HG03095 (cell line): ENCODE results near the gene KRTAP4-6.
"Not testable (repeated sequence)": the region's sequence is repeated elsewhere in the genome, so short reads cannot be mapped to it uniquely, and the experiment has no call there.

ENCODE experiments used
- ATAC-seq: cut with Tn5 transposase; IDR thresholded peaks from one replicate; pipeline ENCODE4 v1.9.1; 2021; ENCODE audit warnings: moderate library complexity; ENCODE audit not compliant: unreplicated experiment

KRTAP4-6 gene

DNA sequence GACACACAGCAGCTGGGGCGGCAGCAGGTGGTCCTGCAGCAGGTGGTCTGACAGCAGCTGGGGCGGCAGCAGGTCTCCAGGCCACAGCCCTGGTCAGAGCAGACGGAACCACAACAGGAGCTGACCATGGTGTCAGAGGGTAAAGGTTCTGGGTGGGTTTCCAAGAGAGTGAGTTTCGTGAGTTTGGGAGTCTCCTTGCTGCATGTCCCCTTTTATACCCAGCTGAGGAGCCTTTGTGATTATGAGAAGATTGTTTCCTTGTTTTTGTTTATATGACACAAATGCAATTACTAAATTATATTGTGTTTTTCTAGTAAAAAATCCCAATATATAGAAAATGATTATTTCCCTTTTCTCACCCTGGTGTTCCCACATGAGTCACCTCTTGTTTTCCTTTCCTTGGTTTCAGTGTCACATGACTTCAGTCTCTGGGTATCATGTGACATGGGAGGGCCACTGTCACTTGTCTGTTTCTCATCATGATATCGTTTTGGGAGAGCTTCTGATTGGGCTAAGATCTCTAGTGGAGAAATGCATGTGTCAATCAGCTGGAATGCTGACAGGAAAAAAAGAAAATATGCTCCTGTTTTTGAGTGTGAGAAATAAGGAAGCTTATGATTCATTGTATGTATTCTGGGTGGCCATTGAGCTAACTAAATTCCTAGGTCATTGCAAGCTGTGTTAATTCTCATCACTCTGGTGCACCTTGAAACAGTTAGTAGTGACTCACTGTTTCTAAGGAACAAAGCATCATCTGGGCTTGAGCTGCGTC is at the start of gene KRTAP4-6:
TSS of gene KRTAP4-6 (minus strand) at position 185 of the 772 bp plus-strand sequence. CDS start at position 128, 57 bp downstream.
- ATAC-seq: no peak

DNA sequence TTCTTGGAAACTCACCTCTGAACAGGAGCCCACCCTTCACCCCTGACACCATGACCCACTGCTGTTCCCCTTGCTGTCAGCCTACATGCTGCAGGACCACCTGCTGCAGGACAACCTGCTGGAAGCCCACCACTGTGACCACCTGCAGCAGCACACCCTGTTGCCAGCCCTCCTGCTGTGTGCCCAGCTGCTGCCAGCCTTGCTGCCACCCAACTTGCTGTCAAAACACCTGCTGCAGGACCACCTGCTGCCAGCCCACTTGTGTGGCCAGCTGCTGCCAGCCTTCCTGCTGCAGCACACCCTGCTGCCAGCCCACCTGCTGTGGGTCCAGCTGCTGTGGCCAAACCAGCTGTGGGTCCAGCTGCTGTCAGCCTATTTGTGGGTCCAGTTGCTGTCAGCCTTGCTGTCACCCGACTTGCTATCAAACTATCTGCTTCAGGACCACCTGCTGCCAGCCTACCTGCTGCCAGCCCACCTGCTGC is 49.5 kb upstream of the KRTAP4-6 start, which contains the start of gene KRTAP9-1:
TSS of gene KRTAP9-1 (plus strand) at position 51 of the 482 bp plus-strand sequence. CDS start at position 51, 0 bp downstream.
- not testable (repeated sequence) for ATAC-seq

DNA sequence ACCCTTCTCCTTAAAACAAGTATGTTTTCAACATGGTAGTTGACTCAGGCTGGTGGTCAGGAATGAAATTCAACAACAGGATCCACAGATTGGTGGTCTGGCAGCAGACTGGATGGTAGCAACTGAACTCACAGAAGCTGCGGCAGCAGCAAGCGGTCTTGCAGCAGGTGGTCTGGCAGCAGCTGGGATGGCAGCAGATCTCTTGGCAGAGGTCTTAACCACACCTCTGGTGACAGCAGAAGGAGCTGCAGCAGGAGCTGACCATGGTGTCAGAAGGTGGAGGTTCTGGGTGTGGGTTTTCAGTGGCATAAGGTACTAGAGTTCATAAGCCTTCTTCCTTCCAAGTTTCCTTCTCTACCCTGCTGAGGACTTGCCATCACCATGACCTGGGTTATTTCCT is 46.5 kb upstream of the KRTAP4-6 start:
- ATAC-seq: no peak

DNA sequence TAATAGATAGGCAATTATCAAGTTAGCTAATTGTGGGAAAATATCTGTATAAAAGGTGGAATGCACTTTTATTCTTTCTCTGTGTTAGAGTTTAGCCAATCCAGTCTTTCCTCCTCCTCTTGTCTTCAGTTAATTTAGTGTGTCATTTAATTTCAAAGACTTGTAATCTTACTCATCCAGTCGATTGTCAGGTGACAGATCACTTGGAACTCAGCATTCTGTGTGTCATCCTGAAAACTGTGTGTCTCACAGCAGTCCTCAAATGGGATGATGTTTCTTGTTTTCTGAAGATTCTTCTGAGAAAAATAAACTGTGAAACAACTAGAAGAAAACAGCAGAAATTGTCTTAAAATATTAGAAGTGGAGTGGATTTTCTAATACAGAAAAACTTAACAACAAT is 44.7 kb upstream of the KRTAP4-6 start:
- ATAC-seq: no peak

DNA sequence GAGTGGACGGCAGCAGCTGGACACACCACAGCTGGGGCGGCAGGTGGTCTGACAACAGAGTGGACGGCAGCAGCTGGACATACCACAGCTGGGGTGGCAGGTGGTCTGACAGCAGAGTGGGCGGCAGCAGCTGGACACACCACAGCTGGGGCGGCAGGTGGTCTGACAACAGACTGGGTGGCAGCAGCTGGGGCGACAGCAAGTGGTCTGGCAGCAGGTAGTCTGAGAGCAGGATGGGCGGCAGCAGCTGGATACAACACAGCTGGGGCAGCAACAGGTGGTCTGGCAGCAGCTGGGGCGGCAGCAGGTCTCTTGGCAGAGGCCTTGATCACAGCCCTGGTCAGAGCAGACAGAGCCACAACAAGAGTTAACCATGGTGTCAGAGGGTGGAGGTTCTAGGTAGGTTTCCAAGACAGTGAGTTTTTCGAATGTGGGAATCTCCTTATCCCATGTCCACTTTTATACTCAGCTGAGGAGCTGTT is 44.2 kb upstream of the KRTAP4-6 start, which contains the start of gene KRTAP4-1:
TSS of gene KRTAP4-1 (minus strand) at position 432 of the 482 bp plus-strand sequence. CDS start at position 375, 57 bp downstream.
- ATAC-seq: no peak

DNA sequence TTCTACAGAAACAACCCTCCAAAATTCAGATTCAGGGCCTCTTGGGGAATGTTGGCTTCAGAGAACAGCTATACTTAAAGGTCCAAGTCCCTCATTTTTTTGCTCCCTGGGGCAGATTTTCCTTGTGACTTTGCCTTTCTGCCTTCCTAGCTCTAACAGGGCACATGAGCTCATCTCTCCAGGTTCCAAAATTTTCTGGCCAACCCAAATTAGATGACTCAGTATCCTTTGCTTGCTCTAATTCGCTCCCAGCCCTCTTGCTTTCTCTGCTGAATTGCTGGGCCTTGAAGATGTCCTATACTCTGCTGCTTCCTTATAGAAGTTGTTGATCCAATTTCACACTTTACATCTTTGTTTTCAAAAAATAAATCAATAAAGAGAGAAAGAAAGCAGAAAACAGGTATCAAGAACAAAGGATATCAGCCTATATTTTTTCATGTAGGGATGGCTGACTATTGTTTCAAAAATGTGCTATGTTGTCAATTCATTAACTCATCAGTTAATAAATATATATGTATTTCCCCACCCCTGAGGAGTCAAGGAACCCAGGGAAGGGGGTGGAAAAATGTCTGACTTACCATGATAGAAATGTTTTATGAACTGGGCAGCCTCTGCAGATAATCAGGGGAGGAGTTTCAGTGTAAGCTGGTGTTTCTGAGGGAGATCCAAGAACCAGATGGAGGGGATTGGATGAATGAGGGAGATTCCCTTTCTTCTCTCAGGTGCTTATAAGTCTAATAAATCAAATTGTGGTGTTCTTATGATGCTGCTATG is 38.7 kb upstream of the KRTAP4-6 start:
- ATAC-seq: no peak

- no peak for ATAC-seq
These were observed 38.0 kb upstream of the KRTAP4-6 start for GRCh38 chr17:41178341-41178740.

DNA sequence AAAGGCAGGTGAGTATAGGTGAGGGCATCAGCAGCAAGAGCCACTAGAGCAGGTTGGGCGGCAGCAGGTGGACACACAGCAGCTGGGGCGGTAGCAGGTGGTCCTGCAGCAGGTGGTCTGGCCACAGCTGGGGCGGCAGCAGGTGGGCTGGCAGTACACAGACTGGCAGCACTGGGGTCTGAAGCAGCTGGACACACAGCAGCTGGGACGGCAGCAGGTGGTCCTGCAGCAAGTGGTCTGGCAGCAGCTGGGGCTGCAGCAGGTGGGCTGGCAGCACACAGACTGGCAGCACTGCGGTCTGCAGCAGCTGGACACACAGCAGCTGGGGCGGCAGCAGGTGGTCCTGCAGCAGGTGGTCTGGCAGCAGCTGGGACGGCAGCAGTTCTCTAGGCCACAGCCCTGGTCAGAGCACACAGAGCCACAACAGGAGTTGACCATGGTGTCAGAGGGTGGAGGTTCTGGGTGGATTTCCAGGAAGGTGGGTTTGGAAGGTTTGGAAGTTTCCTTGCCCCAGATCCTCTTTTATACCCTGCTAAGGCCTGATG is 37.5 kb upstream of the KRTAP4-6 start, which contains the start of gene KRTAP4-2:
TSS of gene KRTAP4-2 (minus strand) at position 495 of the 545 bp plus-strand sequence. CDS start at position 438, 57 bp downstream.
- no peak for ATAC-seq

GRCh38 chr17:41176744-41177387 is 36.5 kb upstream of the KRTAP4-6 start:
- no peak for ATAC-seq

- ATAC-seq: no peak
These were observed 31.5 kb upstream of the KRTAP4-6 start for GRCh38 chr17:41171886-41172285.

GRCh38 chr17:41168121-41168520 is 27.8 kb upstream of the KRTAP4-6 start, which contains the start of gene KRTAP4-3:
TSS of gene KRTAP4-3 (minus strand) at chr17:41168221. CDS start at chr17:41168172, 49 bp downstream.
- no peak for ATAC-seq

- no peak for ATAC-seq
These were observed 27.2 kb upstream of the KRTAP4-6 start for GRCh38 chr17:41167561-41167960.

DNA sequence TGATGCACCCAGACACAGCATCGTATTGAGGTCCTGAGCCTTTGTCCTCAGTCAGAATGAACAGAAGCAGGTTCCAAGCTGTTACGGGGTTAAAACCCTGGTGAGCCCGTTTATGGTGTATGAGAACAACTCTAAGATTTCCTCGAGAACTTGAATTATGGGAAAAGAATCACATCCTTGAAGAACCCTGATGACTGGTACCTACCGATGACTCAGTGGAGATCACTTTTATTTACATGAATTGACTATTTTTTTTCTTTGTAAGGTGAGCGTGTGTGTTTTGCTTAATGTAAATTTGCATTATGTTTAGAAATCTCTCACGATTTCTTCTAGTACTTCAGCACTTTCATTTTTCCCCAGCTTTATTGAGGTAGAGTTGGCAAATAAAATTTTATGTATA is 23.5 kb upstream of the KRTAP4-6 start:
- ATAC-seq: no peak

GRCh38 chr17:41160648-41161047 is 20.3 kb upstream of the KRTAP4-6 start, which contains the start of gene KRTAP4-4:
TSS of gene KRTAP4-4 (minus strand) at chr17:41160748. CDS start at chr17:41160691, 57 bp downstream.
- no peak for ATAC-seq

DNA sequence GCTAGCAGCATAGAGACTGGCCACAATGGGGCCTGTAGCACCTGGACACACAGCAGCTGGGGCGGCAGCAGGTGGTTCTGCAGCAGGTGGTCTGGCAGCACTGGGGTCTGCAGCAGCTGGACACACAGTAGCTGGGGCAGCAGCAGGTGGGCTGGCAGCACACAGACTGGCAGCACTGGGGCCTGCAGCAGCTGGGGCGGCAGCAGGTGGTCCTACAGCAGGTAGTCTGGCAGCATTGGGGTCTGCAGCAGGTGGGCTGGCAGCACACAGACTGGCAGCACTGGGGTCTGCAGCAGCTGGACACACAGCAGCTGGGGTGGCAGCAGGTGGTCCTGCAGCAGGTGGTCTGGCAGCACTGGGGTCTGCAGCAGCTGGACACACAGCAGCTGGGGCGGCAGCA is 19.8 kb upstream of the KRTAP4-6 start:
- not testable (repeated sequence) for ATAC-seq

DNA sequence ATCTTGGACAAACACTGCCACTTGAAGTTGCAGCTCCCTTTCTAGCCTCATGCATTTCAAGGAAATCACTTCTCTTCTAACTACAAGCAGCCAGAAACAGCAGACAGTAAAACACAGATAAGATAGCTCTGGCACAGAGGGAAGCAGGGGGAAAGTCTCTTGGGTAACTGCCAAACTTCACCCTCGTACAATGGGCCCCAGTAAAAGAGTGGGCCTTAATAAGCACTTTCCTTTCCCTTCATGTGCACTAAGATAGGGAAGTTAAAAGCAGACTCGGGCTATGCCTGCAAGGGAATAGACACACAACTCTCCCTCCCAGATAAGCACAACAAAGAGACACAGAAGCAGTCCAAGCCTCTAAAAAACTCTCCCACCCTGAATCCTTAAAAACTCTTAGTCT is 13.5 kb upstream of the KRTAP4-6 start:
- no peak for ATAC-seq

GRCh38 chr17:41151525-41151924 is 11.2 kb upstream of the KRTAP4-6 start:
- no peak for ATAC-seq

- ATAC-seq: no peak
These were observed 9.7 kb upstream of the KRTAP4-6 start for GRCh38 chr17:41150026-41150425.

DNA sequence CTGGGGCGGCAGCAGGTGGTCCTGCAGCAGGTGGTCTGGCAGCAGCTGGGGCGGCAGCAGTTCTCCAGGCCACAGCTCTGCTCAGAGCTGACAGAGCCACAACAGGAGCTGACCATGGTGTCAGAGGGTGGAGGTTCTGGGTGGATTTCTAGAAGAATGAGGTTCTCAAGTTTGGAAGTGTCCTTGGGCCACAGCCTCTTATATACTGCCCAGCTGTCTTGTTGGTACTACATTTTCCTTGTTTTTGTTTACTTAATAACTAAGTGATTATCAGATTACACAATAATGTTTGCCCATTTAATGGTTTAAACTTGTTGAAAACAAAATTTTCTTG is 9.3 kb upstream of the KRTAP4-6 start, which contains the start of gene KRTAP4-5:
TSS of gene KRTAP4-5 (minus strand) at position 174 of the 334 bp plus-strand sequence. CDS start at position 116, 58 bp downstream.
- ATAC-seq: no peak

- not testable (repeated sequence) for ATAC-seq
These were observed 8.8 kb upstream of the KRTAP4-6 start for GRCh38 chr17:41148971-41149651.
